ENCODE data around the gene BCAT1.

The BCAT1 gene

GRCh38 chr12:24820872-24821271, 128.0 kb downstream of the BCAT1 start:
- H3K4me3 ChIP-seq (ENCODE audit: insufficient read depth, low read length, poor library complexity, severe bottlenecking) = no peak overlapping the region
- H3K79me2 ChIP-seq (ENCODE audit: insufficient read depth, low read length) = no peaks in the 10 kb centered on the region
- H3F3A ChIP-seq (ENCODE audit: insufficient read depth) = no peaks in the 10 kb centered on the region
- no peaks in the 10 kb centered on the region for H3K9me2 ChIP-seq (replicated peaks; ENCODE audit: insufficient read depth, low read length)
- peaks cover 9% of the 10 kb centered on the region; the same call in 1 of the 2 replicates for H3K36me3 ChIP-seq (ENCODE audit: low read length)
- no peak overlapping the region for H3K4me2 ChIP-seq (ENCODE audit: low read depth, low read length, poor library complexity, severe bottlenecking)
- H3K9ac ChIP-seq (ENCODE audit: low read length) = no peak overlapping the region
- no peak overlapping the region for H2AFZ ChIP-seq (ENCODE audit: low read depth, low read length, severe bottlenecking)
- TF ChIP-seq EZH2phosphoT487 (conservative IDR thresholded peaks at IDR 0.05; ENCODE audit: low read length) (no peak), CTCF (IDR thresholded peaks at IDR 0.05; ENCODE audit: insufficient read depth, low read length, poor library complexity, severe bottlenecking) (no peak)
- H3K9me3 ChIP-seq (ENCODE audit: insufficient read depth, low read length) = no peaks in the 10 kb centered on the region
- no peak overlapping the region for H3K27ac ChIP-seq (ENCODE audit: low read depth, low read length)
- H4K20me1 ChIP-seq (ENCODE audit: low read depth, low read length) = no peaks in the 10 kb centered on the region
- no peaks in the 10 kb centered on the region for H3K27me3 ChIP-seq (ENCODE audit: low read length)

GRCh38 chr12:24818351-24818750, 130.6 kb downstream of the BCAT1 start:
- Histone ChIP-seq H4K20me1 (ENCODE audit: low read depth, low read length) (peaks cover 12% of the 10 kb centered on the region), H3K79me2 (ENCODE audit: insufficient read depth, low read length) (no peaks in the 10 kb centered on the region), H3K9me2 (replicated peaks; ENCODE audit: insufficient read depth, low read length) (no peaks in the 10 kb centered on the region), H2AFZ (ENCODE audit: low read depth, low read length, severe bottlenecking) (no peak overlapping the region), H3K4me2 (ENCODE audit: low read depth, low read length, poor library complexity, severe bottlenecking) (no peak overlapping the region), H3K27me3 (ENCODE audit: low read length) (no peaks in the 10 kb centered on the region), H3K4me3 (ENCODE audit: insufficient read depth, low read length, poor library complexity, severe bottlenecking) (no peak overlapping the region), H3K27ac (ENCODE audit: low read depth, low read length) (no peak overlapping the region), H3K9me3 (ENCODE audit: insufficient read depth, low read length) (no peaks in the 10 kb centered on the region), H3K9ac (ENCODE audit: low read length) (no peak overlapping the region), H3K36me3 (ENCODE audit: low read length) (peaks cover 6% of the 10 kb centered on the region; the same call in 1 of the 2 replicates), H3F3A (ENCODE audit: insufficient read depth) (peaks cover 7% of the 10 kb centered on the region; the same call in 1 of the 2 replicates)
- TF ChIP-seq CTCF (IDR thresholded peaks at IDR 0.05; ENCODE audit: insufficient read depth, low read length, poor library complexity, severe bottlenecking) (no peak), EZH2phosphoT487 (conservative IDR thresholded peaks at IDR 0.05; ENCODE audit: low read length) (no peak)

GRCh38 chr12:24815114-24815423, 133.8 kb downstream of the BCAT1 start:
- H2AFZ ChIP-seq (ENCODE audit: low read depth, low read length, severe bottlenecking) = no peak overlapping the region
- H3K4me2 ChIP-seq (ENCODE audit: low read depth, low read length, poor library complexity, severe bottlenecking) = no peak overlapping the region
- peaks cover 3% of the 10 kb centered on the region; the same call in 1 of the 2 replicates for H3K36me3 ChIP-seq (ENCODE audit: low read length)
- H3F3A ChIP-seq (ENCODE audit: insufficient read depth) = peaks cover 7% of the 10 kb centered on the region; the same call in 1 of the 2 replicates
- no peak overlapping the region for H3K4me3 ChIP-seq (ENCODE audit: insufficient read depth, low read length, poor library complexity, severe bottlenecking)
- no peaks in the 10 kb centered on the region for H3K79me2 ChIP-seq (ENCODE audit: insufficient read depth, low read length)
- TF ChIP-seq CTCF (IDR thresholded peaks at IDR 0.05; ENCODE audit: insufficient read depth, low read length, poor library complexity, severe bottlenecking) = no peak
- TF ChIP-seq EZH2phosphoT487 (conservative IDR thresholded peaks at IDR 0.05; ENCODE audit: low read length) = no peak
- H3K9me3 ChIP-seq (ENCODE audit: insufficient read depth, low read length) = no peaks in the 10 kb centered on the region
- H4K20me1 ChIP-seq (ENCODE audit: low read depth, low read length) = peaks cover 12% of the 10 kb centered on the region
- no peaks in the 10 kb centered on the region for H3K9me2 ChIP-seq (replicated peaks; ENCODE audit: insufficient read depth, low read length)
- H3K9ac ChIP-seq (ENCODE audit: low read length) = no peak overlapping the region
- H3K27ac ChIP-seq (ENCODE audit: low read depth, low read length) = no peak overlapping the region
- H3K27me3 ChIP-seq (ENCODE audit: low read length) = no peaks in the 10 kb centered on the region

Data from SU-DHL-6 (cell line).